Cardiac fibroblast (primary cell): Measurements from ENCODE around the gene APOL6.
A peak's percentile ranks its signal among the peaks of the same experiment; 100 is the strongest.
"Not testable (repeated sequence)": the region's sequence is repeated elsewhere in the genome, so short reads cannot be mapped to it uniquely, and the experiment has no call there.

Experiments
- DNase-seq, 2 donors: peaks; one replicate each; pipeline versions ENCODE4 v3.0.0 to v3.0.0-alpha.2; 2010; ENCODE audit warnings: low read depth in 2 of 2
- H3K4me3 ChIP-seq, 2 donors: replicated peaks in 1 of 2; 1 replicate in 1 of 2; 2 replicates in 1 of 2; pipeline ENCODE4 v1.5.1; 2011; ENCODE audit warnings: low read depth in 2 of 2, low read length in 2 of 2, mild to moderate bottlenecking in 2 of 2, moderate library complexity in 1 of 2
- CTCF ChIP-seq: IDR thresholded peaks from one replicate; pipeline ENCODE4 v1.5.1; 2011; ENCODE audit warnings: low read depth, mild to moderate bottlenecking, low read length, inconsistent platforms

The APOL6 gene

DNA sequence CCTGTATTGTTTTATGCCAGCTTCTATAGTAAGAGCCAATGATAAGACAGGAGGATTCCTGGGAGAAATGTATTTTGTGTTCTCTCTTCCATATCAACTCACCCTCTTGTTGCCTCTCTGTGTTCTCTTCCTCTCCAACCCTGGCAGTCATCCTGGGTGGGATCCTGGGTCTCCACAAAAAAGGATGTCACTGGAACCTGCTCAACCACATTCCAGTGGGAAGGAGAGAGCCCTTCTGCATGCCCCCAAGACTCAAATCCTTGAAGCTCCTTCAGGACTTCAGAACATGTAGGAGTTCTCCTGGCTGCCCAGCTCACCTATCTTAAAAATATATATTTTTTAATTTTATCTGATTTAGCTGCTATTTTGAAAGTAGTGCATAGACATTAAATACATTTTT lies 26.1 kb downstream of the APOL6 start:
- TF ChIP-seq CTCF, result no peak
- DNase-seq, result no peak
- no peak overlapping the region for H3K4me3 ChIP-seq

DNA sequence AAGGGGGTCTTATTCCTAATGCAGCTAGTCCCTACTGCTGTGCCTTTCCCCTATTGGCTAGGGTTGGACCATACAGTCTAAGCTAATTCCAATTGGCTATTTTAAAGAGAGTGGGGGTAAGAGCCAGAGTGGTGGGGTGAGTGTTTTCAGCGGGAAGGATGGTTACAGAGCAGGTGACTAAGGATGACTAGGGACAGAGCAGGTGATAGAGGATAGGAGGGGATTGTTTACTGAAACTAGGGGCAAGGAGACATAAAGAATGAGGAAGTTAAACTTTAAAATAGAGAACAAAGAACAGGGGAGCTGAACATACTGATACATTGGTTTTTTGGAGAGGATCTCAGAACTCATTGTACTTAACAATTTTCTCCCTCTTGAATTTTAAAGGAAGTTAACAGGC lies 27.8 kb downstream of the APOL6 start:
- not testable (repeated sequence) for DNase-seq, H3K4me3 ChIP-seq

- DNase-seq, result no peak
- TF ChIP-seq CTCF, result no peak
- H3K4me3 ChIP-seq, result no peak overlapping the region
Observed at GRCh38 chr22:35677460-35678187, 29.4 kb downstream of the APOL6 start.

DNA sequence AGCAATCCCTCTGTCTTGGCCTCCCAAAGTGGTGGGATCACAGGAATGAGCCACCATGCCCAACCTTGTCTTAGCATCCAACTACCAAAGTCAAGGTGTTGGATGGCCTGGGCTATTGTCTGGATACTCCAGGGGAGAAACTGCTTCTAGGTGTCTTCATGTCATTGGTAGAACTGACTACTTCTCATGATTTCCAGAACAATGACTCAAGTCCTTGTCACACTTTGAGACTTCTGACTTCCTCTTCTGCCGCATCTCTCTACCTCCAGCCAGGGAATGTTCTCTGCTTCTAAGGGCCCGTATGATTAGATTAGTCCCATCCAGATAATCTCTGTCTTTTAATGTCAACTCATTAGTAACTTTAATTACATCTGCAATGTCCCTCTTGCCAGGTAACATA lies 30.6 kb downstream of the APOL6 start:
- no peak for TF ChIP-seq CTCF
- DNase-seq, result no peak
- no peak overlapping the region for H3K4me3 ChIP-seq

DNA sequence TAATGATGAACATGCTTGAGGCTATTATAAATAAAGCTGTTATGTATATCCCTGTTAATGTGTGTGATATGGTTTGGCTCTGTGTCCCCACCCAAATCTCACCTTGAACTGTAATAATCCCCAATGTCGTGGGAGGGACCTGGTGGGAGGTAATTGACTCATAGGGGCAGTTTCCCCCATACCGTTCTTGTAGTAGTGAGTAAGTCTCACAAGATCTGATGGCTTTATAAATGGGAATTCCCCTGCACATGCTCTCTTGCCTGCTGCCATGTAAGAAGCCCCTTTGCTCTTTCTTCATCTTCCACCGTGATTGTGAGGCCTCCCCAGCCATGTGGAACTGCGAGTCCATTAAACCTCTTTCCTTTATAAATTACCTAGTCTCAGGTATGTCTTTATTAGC lies 31.2 kb downstream of the APOL6 start:
- not testable (repeated sequence) for H3K4me3 ChIP-seq
- DNase-seq, result peak in 1 of 2 donors; percentile 56

- TF ChIP-seq CTCF, result no peak
- DNase-seq, result no peak
- H3K4me3 ChIP-seq, result no peak overlapping the region
Observed at GRCh38 chr22:35681454-35682052, 33.3 kb downstream of the APOL6 start.

DNA sequence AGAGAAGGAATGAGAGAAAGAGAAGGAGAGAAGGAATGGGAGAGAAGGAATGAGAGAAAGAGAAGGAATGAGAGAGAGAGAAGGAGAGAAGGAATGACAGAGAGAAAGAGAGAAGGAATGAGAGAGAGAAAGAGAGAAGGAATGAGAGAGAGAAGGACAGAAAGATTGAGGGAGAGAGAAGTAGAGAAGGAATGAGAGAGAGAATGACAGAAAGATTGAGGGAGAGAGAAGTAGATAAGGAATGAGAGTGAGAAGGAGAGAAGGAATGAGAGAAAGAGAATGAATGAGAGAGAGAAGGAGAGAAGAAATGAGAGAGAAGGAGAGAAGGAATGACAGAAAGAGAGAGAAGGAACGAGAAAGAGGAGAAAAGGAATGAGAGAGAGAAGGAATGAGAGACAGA lies 35.3 kb downstream of the APOL6 start:
- no peak for DNase-seq
- no peak for TF ChIP-seq CTCF
- H3K4me3 ChIP-seq, result no peak overlapping the region

GRCh38 chr22:35684270-35684700 lies 36.0 kb downstream of the APOL6 start:
- H3K4me3 ChIP-seq, result no peak overlapping the region
- peak; percentile 45 for TF ChIP-seq CTCF
- DNase-seq, result peak; percentile 65 to 77
